OCI-LY7 (cell line): Measurements from ENCODE around the gene RAB3C. TPM values are rescaled to one million over a fixed set of nuclear protein-coding genes. Genes with fewer than 3 reads are reported as not detected.
"Not testable (repeated sequence)": the region's sequence is repeated elsewhere in the genome, so short reads cannot be mapped to it uniquely, and the experiment has no call there.

Experiments
- Bru-seq: library from RNA; stranded (reverse); fragments of 400-500 nt; gene quantifications from one replicate; lab custom pipeline; 2021; lab: Mats Ljungman, UMichigan
- BruChase-seq, 2 experiments: library from RNA; stranded (reverse); fragments of 400-500 nt; gene quantifications; one replicate each; lab custom pipeline; 2021; lab: Mats Ljungman, UMichigan
- BruUV-seq: library from RNA; stranded (reverse); fragments of 400-500 nt; replicated peaks from 2 replicates; lab custom pipeline; 2021; lab: Mats Ljungman, UMichigan
- CTCF ChIA-PET: fragments of 300-600 bp; sonication (Branson Sonifier 250); formaldehyde crosslinking; loops from one replicate; lab custom pipeline; 2022; ENCODE audit warnings: antibody characterized with exemption; ENCODE audit not compliant: unreplicated experiment; lab: Charles Lee
- POLR2A ChIA-PET: fragments of 300-600 bp; sonication (Branson Sonifier 250); formaldehyde crosslinking; loops from one replicate; lab custom pipeline; 2022; ENCODE audit warnings: antibody characterized with exemption; lab: Charles Lee
- DNase-seq: peaks from one replicate; pipeline ENCODE4 v3.0.0-alpha.2; 2015; ENCODE audit warnings: low spot score
- H2AFZ ChIP-seq: fragments of 200-600 bp; sonication (generic), shearing (Covaris generic); 2 replicates; pipeline ENCODE4 v1.6.1; 2014; ENCODE audit warnings: mild to moderate bottlenecking, antibody characterized with exemption, low read length, moderate library complexity
- H3K27ac ChIP-seq: fragments of 200-600 bp; sonication (generic); 2 replicates; pipeline ENCODE4 v1.5.1; 2014; ENCODE audit warnings: mixed run types, low read depth, mild to moderate bottlenecking, moderate library complexity, low read length, inconsistent platforms; ENCODE audit not compliant: poor library complexity, severe bottlenecking
- H3K36me3 ChIP-seq: fragments of 200-600 bp; sonication (generic); 2 replicates; pipeline ENCODE4 v1.6.1; 2014; ENCODE audit warnings: mild to moderate bottlenecking, antibody characterized with exemption, low read length, moderate library complexity, mixed read lengths; ENCODE audit not compliant: insufficient read depth
- H3K4me1 ChIP-seq: fragments of 200-600 bp; sonication (generic); 2 replicates; pipeline ENCODE4 v1.5.1; 2014; ENCODE audit warnings: mild to moderate bottlenecking, low read length; ENCODE audit not compliant: insufficient read depth, poor library complexity, severe bottlenecking
- H3K4me2 ChIP-seq: fragments of 200-600 bp; sonication (generic); 2 replicates; pipeline ENCODE4 v1.6.1; 2014; ENCODE audit warnings: mild to moderate bottlenecking, low read length
- H3K4me3 ChIP-seq: fragments of 200-600 bp; sonication (generic); 2 replicates; pipeline ENCODE4 v1.5.1; 2014; ENCODE audit warnings: mild to moderate bottlenecking, low read depth, low read length; ENCODE audit not compliant: poor library complexity, severe bottlenecking
- H3K79me2 ChIP-seq: fragments of 200-600 bp; sonication (generic); 2 replicates; pipeline ENCODE4 v1.6.1; 2016; ENCODE audit warnings: low read depth, mild to moderate bottlenecking, low read length, moderate library complexity, mixed read lengths; ENCODE audit not compliant: insufficient read depth
- H3K9me2 ChIP-seq: fragments of 200-600 bp; sonication (generic); 2 replicates; pipeline ENCODE4 v1.6.1; 2016; ENCODE audit warnings: mild to moderate bottlenecking, low read length, mixed read lengths; ENCODE audit not compliant: insufficient read depth
- H3K9me3 ChIP-seq: fragments of 200-600 bp; sonication (generic); 2 replicates; pipeline ENCODE4 v1.6.1; 2014; ENCODE audit warnings: mild to moderate bottlenecking, mixed run types, low read length, mixed read lengths
- H4K20me1 ChIP-seq: fragments of 200-600 bp; sonication (generic); 2 replicates; pipeline ENCODE4 v1.6.1; 2014; ENCODE audit warnings: mild to moderate bottlenecking, antibody characterized with exemption, low read length, moderate library complexity, mixed read lengths; ENCODE audit not compliant: insufficient read depth
- EZH2phosphoT487 ChIP-seq: fragments of 200-600 bp; sonication (generic); IDR thresholded peaks from 2 replicates; pipeline ENCODE4 v1.6.1; 2018; ENCODE audit warnings: low read depth, borderline replicate concordance, mild to moderate bottlenecking, mixed run types, antibody characterized with exemption, low read length, moderate library complexity, mixed read lengths
- intact Hi-C: fragments of 100-400 bp; cut with micrococcal nuclease; formaldehyde crosslinking; loops from one replicate; pipeline ENCODE4 v1.10.0; 2022; ENCODE audit not compliant: unreplicated experiment
- long read RNA-seq: library from polyadenylated mRNA; stranded (forward); transcript quantifications from one replicate; pipeline ENCODE4 v2.0.0, GENCODE V29; 2022
- total RNA-seq, 2 experiments: library from RNA; depleted of rRNA in 1 of 2; stranded (reverse); fragments of >200 nt in 1 of 2; shearing (Covaris generic) in 1 of 2; gene quantifications; 2 replicates each; pipeline ENCODE4 v1.2.3, GENCODE V29; 2014 to 2022
- TF ChIP-seq, protein P1 (sequence below): fragments of 200-600 bp; sonication (generic); conservative IDR thresholded peaks from 2 replicates; pipeline ENCODE4 v1.5.1; 2014; ENCODE audit warnings: mild to moderate bottlenecking, antibody characterized with exemption, low read length, moderate library complexity, mixed read lengths

Gene RAB3C, protein sequence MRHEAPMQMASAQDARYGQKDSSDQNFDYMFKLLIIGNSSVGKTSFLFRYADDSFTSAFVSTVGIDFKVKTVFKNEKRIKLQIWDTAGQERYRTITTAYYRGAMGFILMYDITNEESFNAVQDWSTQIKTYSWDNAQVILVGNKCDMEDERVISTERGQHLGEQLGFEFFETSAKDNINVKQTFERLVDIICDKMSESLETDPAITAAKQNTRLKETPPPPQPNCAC
- total RNA-seq (2014; rRNA removed; shearing (Covaris generic)), result not detected in 2 replicates
- not detected in 2 replicates for total RNA-seq (2022)
- Bru-seq, nascent RNA, result percentile 0 among the genes with signal in this experiment
- not detected for BruChase-seq, experiment 1, labeled RNA remaining after a 6-hour chase
- BruChase-seq, experiment 2, labeled RNA remaining after a 2-hour chase, result percentile 1 among the genes with signal in this experiment
- long read RNA-seq, result 0 reads

DNA sequence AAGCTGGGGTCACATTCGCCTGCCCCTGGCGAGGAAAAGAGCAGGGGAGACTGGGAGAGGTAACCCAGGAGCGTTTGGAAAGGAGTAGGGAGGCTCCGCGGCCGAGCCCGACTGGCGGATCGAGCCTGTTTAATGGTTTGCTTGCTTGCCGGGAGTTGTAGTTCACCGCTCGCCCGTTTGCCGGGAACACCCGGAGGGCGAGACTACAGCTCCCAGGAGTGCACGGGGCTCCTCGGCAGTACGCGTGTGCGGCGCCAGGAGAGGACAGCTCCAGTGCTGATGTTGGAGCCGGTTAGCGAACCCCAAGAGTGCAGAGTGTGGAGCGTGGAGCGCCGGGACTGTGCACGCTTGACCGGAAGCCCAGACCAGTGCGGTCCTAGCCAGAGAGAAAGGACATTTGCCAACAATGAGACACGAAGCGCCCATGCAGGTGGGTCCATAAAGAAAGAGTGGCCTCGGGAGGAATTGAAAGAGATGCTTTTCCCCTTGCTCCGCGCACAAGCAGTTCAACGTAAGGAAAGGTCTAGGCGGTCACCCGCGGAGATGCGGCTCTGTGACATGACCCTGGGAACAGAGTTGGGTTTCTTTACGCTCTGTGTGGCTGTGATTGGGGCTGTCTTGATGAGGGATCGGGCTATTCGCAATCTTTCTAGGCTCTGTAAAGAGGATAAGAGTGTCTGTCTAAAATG lies at the start of gene RAB3C:
RAB3C (plus strand) TSS at position 273 of the 689 bp plus-strand sequence; CDS start at position 407, 134 bp downstream.
- intact Hi-C loops, result no loop called here
- ChIA-PET POLR2A (no interaction called here), CTCF (no interaction called here)
- no peaks in the 10 kb centered on the region for H3K9me2 ChIP-seq
- no peaks in the 10 kb centered on the region for H3K4me1 ChIP-seq
- TF ChIP-seq EZH2phosphoT487, result no peak
- TF ChIP-seq, protein P1, sequence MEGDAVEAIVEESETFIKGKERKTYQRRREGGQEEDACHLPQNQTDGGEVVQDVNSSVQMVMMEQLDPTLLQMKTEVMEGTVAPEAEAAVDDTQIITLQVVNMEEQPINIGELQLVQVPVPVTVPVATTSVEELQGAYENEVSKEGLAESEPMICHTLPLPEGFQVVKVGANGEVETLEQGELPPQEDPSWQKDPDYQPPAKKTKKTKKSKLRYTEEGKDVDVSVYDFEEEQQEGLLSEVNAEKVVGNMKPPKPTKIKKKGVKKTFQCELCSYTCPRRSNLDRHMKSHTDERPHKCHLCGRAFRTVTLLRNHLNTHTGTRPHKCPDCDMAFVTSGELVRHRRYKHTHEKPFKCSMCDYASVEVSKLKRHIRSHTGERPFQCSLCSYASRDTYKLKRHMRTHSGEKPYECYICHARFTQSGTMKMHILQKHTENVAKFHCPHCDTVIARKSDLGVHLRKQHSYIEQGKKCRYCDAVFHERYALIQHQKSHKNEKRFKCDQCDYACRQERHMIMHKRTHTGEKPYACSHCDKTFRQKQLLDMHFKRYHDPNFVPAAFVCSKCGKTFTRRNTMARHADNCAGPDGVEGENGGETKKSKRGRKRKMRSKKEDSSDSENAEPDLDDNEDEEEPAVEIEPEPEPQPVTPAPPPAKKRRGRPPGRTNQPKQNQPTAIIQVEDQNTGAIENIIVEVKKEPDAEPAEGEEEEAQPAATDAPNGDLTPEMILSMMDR, result no peak
- no peak for DNase-seq
- no peak within 1 kb of the TSS for H3K4me3 ChIP-seq
- no TSS peak for BruUV-seq
- H3K9me3 ChIP-seq, result no peaks in the 10 kb centered on the region
- H3K36me3 ChIP-seq, result no peaks in the 10 kb centered on the region
- H3K4me2 ChIP-seq, result peak within 1 kb of the TSS; percentile 20; the same call in 1 of the 2 replicates
- H4K20me1 ChIP-seq, result no peaks in the 10 kb centered on the region
- no peaks in the 10 kb centered on the region for H3K79me2 ChIP-seq
- H3K27ac ChIP-seq, result no peak within 1 kb of the TSS
- no peak within 1 kb of the TSS for H2AFZ ChIP-seq

DNA sequence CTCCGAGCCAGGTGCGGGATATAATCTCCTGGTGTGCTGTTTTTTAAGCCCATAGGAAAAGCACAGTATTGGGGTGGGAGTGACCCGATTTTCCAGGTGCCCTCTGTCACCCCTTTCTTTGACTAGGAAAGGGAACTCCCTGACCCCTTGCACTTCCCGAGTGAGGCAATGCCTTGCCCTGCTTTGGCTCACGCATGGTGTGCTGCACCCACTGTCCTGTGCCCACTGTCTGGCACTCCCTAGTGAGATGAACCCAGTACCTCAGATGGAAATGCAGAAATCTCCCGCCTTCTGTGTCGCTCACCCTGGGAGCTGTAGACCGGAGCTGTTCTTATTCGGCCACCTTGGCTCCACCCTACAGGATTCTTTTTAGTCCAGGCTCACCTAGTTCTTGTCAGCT lies 40.9 kb upstream of the RAB3C start:
- CTCF ChIA-PET, H4K20me1 ChIP-seq, H3K36me3 ChIP-seq, H3K27ac ChIP-seq, H3K4me1 ChIP-seq, H3K9me2 ChIP-seq, BruUV-seq, H3K4me3 ChIP-seq, DNase-seq, H2AFZ ChIP-seq, intact Hi-C loops, H3K4me2 ChIP-seq, H3K9me3 ChIP-seq, POLR2A ChIA-PET, H3K79me2 ChIP-seq: not testable (repeated sequence)

DNA sequence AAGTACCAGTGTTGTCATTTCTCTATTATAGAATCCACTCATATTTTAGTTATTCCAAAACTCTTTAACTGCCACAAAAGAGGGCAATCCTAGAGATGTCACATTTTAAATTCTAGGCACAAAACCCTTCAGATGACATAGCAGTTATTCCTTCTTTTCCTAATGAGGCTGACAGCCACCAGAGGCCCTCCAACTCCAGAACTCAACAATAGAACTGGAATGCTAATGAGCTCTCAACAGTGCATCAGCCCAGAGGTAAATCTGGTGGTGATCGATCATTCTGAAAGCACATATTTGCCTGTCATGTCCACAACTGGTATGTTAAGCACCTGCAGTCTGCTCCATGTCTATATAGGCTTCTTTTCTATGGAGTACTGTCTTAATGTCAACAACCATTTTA lies 40.2 kb upstream of the RAB3C start:
- ChIA-PET POLR2A (no interaction called here), CTCF (no interaction called here)
- H3K4me2 ChIP-seq, result no peak overlapping the region
- H3K9me3 ChIP-seq, result no peaks in the 10 kb centered on the region
- no peak overlapping the region for H2AFZ ChIP-seq
- no peaks in the 10 kb centered on the region for H3K9me2 ChIP-seq
- no peaks in the 10 kb centered on the region for H3K36me3 ChIP-seq
- no peak overlapping the region for H3K27ac ChIP-seq
- H3K4me3 ChIP-seq, result no peak overlapping the region
- peaks cover 6% of the 10 kb centered on the region for H3K4me1 ChIP-seq
- TF ChIP-seq EZH2phosphoT487, result no peak
- TF ChIP-seq, protein P1, result no peak
- DNase-seq, result no peak
- H3K79me2 ChIP-seq, result no peaks in the 10 kb centered on the region
- intact Hi-C loops, result no loop called here
- BruUV-seq, result no TSS peak
- H4K20me1 ChIP-seq, result no peaks in the 10 kb centered on the region
